T follicular helper cell (primary cell): ENCODE results near the gene JAKMIP1.
"Not testable (repeated sequence)": the region's sequence is repeated elsewhere in the genome, so short reads cannot be mapped to it uniquely, and the experiment has no call there.

Experiments used
- DNase-seq: peaks from one replicate; pipeline ENCODE4 v3.0.0-alpha.2; 2020; ENCODE audit warnings: low read depth

JAKMIP1 gene

DNA sequence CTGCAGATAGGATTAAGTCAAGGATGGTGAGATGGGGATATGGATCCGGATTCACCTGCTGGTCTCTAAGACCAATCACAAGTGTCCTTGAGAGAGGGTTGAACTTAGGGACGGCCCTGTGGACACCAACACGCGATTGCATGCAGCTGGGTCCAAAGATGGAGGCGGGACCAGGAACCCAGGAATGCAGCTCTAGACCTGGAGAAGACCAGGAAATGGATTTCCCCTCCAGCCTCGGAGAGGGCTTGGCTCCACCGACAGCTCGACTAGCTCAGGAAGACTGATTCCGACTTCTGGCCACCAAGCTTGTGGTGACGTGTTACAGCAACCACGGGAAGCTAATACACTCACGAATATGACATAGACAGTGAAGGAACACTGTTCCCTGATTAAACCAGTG is 186.8 kb downstream of the JAKMIP1 start:
- DNase-seq: no peak

DNA sequence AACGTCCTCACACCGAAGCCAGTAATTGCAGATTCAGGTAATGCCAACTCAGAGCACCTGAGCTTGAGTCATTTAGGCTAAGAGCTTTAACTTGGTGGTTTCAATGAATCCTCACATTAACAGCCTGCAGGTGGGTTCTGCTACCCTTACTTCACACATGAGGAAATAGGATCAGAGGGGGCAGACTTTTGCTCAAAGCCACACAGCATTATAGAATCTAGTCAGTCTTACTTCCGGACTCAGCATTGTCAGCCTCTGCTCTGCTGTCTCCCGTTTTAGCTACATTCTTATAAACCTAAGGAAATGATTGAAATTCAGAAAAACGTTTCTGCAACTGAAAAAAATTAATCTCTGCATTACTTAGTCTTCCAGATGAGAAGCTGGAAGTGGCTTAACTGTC is 188.1 kb downstream of the JAKMIP1 start:
- DNase-seq: no peak

DNA sequence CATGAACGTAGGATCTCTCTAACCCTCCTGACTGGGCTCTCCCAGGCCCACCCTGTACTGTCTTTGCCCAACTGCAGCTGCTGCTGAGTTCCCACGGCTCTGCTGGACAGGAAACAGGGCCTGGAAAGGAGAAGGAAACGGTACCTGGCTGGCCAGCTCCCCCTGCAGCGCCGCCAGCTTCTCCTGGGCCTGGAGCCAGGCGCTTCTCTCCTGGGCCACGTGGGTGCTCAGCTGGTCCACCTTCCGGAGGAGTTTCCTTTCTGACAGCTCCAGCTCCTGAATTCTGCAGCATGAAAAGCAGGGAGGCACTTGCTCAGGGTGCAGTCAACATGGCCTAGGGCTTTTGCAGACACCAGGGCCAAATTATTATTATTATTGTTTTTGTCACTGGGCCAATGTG is 188.7 kb downstream of the JAKMIP1 start:
- DNase-seq: no peak

DNA sequence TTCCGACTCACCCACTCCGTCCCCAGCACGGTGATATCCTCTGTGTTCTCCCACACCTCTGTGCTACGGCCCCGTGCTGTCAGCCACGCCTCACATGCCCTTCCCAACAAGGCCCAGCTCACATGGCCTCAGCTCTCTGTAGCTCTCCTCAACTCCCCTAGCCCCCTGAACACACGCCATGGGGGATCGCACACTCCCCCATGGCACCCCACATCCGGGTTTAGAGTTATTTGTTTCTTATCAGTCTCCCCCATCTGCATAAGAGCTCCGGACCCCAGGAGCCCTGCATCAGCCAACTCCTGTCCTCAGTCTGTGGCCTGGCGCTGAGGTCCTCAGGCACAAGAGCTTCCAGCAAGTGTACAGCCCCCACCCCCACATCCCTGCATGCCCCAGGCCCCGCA is 189.1 kb downstream of the JAKMIP1 start:
- no peak for DNase-seq

DNA sequence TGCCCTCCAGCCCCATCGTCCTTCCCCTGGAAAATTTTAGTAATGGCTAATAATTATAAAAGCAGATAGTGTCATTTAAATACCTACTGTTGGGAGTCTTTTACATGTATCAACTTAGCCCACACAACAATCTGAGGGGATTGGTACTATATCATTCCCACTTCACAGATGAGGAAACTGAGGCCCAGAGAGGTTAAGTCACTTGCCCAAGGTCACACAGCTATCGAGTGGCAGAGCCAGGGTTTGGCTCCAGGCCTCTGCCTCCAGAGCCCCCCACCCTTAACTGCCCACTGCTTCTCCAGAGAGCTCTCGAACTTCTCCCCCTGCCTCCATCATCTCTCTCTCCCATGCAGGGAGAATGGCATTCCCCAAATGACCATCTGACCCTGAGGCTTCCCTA is 189.6 kb downstream of the JAKMIP1 start:
- DNase-seq: no peak

DNA sequence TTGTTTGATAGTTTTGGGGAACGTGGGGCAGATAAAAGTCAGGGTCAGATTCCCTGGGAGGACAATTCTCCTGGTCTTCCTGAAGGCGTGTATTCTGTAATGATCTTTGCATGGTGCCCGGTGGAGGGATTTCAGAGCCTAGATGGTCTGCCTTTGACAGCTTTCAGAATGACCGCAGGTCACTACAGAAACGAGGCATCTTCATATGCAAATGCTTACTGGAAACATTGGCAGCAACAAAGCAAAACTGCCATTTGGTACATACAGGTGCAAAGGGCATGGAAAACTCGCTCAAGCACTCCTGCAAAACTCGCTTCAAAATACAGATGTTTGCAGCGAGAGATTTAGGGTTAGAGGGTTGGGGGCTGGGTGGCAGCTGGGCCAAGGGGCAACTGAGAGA is 190.9 kb downstream of the JAKMIP1 start:
- no peak for DNase-seq

DNA sequence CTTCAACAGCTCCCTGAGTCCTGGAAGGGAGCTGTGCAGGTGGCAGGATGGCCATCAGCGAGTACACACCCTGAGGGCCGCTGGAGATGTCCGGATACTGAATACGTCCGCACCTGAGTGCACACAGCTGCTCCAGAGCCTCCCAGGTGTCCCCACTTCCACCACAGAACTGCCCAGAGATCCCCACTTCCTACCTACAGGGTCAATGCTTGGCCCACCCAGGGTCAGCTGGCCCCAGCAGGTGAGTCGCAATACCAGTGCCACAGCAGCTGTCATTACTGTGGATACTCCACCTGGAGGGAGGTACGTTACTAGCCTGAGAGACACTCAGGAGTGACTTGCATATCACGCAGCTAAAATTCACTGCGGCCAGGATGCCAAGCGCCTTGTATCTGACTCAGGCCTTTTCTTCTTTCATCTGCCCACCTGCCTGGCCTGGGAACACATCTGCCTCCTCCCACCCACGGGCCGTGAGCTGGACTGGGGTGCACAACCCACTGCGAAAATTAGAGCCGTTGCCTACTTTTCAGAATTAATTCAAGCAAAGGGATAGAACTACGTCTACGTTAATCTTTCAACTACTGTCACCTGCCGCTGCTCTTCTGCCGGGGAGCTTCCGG is 191.5 kb downstream of the JAKMIP1 start:
- no peak for DNase-seq

DNA sequence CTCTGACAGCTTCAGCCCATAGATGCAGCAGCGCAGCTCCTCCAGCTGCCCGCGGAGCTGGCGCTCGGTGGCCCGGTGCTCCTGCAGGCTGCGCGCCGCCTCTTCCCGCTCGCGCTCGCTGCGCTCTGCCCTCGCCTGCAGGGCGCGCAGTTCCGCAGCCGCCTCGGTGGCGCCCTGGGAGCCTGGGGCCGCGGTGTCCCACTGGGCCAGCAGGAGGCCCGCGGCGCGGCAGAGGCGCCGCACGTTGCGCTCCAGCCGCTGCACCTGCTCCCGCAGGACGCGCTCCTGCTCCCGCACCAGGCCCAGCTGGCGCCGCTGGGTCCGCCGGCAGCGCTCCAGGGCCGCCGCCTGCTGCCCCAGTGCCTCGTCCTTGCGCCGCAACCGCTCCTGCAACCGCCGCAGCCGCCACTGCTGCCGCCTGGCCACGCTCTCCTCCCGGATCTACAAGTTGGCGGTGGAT is 192.2 kb downstream of the JAKMIP1 start:
- no peak for DNase-seq

DNA sequence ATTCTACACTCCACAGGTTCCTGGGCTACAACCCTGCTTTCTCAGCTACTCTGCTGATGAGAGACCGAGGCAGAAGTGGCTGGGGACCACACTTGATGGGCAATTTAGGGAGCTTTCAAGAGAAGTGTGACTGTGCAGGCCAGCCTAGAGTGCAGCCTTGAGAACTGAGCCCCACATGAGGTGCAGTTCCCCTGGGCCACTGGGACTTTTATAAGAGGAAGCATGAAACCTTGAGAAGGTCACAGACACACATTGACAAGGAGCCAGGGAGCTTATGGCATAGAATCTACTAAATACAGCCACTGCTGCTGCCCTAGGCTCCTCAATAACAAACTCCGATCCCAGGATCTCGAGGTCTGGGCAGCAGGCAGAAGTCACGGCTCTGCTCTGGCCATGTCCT is 195.2 kb downstream of the JAKMIP1 start:
- no peak for DNase-seq

DNA sequence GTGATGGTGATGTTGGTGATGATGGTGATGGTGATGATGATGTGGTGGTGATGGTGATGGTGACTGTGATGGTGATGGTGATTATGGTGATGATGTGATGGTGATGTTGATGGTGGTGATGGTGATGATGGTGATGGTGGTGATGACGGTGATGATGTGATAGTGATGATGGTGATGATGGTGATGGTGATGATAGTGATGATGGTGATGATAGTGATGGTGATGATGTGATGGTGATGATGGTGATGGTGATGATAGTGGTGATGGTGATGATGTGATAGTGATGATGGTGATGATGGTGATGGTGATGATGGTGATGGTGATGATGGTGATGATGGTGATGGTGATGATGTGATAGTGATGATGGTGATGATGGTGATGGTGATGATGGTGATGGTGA is 196.9 kb downstream of the JAKMIP1 start:
- DNase-seq: not testable (repeated sequence)

DNA sequence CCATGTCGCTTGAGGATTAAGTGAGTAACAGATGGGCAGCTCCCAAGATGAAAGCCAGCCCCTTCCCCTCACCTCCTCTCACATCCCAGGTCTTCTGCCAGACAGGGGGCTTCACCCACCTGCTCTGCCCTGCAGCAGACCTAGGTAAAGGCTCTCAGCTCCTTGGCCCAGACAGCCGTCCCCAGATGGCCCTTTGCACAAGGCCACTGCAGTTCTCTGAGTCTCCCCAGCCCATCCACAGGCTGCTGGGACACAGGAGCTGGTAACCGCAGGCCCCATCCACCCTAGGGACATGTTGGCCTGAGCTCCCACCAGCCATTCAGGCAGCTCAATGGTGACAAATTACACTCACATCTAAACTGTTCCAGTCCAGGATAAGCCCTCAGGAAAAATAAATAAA is 197.4 kb downstream of the JAKMIP1 start:
- no peak for DNase-seq

DNA sequence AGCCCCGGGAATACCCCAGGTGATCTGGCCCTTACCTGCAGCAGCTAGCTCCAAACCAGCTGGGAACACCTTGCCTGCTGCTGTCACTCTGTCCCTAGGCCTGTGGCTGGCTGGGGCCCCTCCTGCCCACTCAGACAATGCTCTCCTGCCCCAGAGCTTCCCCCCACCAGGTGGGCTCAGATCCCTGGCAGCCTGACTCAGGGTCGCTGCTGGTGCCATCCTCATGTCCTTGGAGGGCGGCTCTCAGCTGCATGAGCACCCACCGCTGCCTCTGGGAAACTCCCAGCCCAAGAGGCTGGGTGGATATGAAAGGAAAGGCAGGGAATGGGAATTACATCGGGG is 197.9 kb downstream of the JAKMIP1 start:
- DNase-seq: no peak

DNA sequence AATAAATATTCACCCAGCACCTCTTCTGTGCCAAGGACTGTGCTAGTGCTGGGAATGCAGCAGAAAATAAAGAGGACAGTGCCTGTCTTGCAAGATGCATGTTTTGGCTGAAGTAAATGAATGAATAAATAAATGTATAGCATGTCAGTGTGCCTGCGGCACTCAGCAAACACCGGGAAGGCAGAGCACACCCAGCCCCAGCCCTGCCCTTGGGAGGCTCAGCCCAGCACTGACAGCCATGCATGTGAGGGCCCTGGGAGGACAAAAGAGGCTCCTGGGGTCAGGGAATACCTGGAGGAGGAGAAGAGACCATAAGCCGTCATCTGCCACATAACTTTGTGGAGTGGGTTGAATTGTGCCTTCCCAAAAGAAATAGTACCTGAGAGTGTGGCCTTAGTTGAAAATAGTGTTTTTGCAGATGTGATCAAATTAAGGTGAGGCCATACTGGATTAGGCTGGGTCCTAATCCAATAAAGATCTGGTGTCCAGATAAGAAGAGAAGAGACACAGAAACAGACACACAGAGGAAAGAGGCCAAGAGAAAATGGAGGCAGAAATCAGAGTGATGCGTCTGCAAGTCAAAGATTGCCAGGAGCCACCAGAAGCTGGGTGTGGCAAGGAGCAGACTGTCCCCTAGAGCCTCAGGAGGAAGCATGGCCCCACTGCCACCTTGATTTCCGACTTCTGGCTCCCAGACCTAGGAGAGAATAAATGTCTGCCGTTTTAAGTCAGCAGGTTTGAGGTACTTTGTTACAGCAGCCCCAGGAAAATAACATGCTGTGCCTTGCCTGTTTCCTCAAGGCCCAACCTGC is 198.5 kb downstream of the JAKMIP1 start:
- no peak for DNase-seq

DNA sequence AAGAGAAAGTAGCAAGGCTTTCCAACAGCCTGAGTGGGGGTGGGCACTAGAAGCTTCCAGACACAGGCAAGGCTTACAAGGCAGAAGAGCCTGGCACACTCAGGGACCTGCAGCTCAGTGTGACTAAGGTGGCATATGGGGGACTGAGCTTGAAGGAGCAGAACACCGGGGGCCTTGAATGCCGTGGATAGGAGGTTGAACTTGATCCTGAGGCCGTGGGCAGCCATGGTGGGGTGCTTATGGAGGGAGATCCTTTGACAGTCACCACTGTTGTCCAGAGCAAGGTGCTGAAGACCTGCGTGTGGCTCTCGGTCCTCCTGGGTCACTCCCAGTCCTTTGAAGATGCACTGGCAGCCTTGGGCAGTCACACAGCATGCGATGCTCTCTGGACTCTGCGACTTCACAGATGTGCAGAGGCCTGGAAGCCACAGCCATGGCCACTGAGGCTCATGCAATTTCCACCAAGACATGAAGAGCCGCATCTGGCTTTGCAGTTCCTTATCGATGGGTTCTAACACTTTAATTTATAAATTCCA is 200.5 kb downstream of the JAKMIP1 start:
- no peak for DNase-seq

DNA sequence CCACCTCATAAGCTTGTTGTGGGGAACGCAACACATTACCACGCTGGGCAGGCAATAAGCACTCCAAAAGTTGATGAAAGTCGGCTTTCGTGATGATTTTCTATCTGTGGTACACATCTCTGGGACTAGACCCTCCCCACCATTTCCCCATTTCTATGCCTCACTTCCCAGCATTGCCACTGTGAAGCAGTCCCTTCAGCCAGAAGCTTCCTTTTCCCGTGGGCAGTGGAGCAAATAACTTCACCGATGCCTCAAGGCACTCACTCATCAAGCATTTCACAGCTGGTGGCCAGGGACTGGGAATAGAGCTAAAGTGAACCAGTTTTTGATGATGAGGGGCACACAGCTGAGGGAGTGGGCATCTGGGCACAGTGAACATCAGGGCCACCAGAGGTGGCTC is 201.0 kb downstream of the JAKMIP1 start:
- DNase-seq: no peak

DNA sequence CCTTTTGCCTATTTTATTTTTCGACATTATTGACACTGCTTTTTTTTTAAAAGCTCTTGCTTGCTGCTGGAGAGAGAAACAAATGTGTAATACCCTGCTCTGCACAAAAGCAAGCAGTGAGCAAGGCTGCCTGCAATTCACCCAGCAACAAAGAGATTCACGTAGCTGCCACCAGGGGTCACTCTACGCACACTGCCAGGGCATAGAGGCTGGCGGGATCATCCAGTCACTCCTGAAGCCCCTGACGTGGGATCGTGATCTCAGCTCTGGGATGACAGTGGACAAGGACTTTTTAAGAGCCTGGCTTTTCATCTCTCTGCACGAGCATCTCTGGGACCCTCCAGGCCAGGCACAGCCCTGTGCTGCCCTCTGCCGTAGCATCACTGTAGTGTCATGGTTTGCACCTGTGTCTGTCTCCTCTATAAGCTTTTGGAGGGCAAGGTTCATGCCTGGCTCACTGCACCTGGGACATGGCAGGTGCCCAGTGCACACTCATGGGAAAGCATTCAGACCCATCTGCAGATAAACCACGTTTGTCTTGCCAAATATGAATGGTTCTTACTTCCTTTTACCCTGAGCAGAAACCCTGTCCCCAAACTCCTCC is 201.9 kb downstream of the JAKMIP1 start:
- peak; percentile 6 for DNase-seq

DNA sequence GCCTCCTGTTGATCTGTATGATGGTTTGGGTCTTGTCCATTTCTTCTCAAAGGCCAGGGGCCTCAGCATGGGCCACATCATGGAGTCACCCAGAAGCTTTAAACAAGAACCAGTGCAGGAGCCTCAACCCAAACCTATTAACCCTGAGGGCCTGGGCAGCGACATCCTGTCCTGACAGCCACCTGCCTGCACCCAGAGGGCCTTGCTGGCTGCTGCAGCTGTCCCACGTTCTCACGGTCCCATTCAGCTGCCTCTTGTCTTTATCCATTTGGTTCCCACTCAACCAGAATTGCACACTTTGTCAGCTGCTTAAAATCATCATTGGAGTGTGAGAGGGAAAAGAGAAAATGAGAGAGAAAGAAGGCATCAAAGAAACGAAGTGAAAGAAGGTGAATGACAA is 203.7 kb downstream of the JAKMIP1 start:
- no peak for DNase-seq

DNA sequence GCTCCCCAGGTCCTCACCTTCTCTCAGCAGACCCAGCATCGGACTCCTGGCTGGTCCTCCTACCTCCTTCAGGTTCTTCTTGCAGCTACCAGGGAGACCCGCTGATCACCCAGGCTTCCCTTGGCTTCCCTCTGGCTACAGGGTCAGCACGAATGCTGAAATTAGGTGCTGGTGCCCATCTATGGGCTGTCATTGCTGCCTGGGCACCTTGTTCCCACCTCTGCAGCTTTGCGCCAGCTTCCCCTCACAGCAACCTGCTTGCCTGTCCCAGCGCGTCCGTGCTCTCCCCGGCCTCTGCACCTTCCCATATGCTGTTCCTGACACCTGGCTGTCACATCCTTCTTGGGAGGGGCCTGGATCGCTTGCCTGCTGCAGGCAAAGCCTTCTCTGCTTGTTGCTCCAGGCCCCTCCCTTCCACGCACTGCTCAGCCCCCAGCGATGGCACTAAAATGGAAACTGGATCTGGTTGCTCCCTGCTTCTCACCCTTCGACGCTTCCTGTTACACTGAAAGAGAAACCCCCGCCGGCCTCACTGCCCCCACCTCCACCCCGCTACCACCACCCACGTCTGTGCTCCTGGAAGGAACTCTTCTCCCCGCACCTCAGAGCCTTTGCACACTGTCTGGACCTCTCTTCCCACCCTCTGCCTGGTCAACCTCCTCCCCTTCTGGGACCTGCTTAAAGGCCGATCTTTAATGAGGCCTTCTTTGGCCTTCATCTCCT is 204.3 kb downstream of the JAKMIP1 start:
- no peak for DNase-seq

DNA sequence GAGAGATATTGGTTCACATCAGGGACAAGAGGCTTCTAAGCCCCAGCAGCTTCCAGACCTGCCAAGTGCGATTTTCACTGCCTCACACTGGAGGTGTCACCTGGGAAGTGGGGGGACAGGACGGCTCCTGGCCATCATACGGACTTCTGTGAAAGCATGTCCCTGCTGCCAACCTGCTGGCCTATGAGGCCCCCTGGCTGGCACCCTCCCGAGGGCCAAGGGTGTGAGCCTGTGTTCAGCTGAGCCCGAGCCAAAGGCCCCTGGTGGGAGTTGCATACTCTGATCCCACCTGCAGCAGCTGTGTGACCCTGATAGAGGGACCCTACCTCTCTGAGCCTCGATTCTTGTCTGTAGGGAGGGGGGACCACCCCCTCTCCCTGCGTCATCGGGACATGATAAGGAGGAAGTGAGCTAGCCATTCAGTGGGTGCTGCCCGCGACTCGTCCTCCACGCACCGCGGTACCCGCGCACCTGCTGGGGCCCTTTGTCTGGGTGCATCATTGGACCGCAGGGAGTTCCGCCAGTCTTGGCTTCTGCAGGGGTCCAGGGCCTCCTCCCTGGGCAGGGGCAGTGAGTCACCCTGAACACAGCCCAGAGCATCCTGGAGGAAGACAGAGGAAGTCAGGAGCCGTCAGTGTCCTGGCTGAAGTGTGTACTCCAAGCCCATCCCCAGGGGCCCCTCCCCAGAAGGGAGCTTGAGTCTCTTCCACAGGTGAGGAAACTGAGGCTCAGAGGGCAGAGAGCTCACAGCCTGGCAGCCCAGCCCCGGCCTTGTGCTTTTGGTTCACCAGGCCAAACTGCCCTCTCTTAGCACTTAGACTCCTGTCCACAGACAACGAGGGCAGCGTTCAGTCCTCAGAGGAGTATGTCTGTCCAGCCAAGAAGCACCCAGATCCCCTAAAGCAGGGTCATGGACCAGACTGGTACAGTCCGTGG is 206.2 kb downstream of the JAKMIP1 start:
- no peak for DNase-seq

DNA sequence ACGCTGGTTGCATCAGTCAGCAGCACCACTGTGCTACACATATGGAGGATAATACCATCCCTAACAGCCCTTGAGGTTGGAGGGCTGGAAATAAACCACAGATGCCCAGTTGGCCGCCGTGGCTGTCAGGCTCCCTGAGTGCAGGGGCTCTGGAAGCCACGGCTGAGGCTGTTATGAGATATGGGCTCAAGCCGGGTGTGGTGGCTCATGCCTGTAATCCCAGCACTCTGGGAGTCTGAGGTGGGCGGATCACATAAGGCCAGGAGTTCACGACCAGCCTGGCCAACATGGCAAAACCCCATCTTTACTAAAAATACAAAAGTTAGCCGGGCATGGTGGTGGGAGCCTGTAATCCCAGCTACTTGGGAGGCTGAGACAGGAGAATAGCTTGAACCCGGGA is 207.0 kb downstream of the JAKMIP1 start:
- not testable (repeated sequence) for DNase-seq

DNA sequence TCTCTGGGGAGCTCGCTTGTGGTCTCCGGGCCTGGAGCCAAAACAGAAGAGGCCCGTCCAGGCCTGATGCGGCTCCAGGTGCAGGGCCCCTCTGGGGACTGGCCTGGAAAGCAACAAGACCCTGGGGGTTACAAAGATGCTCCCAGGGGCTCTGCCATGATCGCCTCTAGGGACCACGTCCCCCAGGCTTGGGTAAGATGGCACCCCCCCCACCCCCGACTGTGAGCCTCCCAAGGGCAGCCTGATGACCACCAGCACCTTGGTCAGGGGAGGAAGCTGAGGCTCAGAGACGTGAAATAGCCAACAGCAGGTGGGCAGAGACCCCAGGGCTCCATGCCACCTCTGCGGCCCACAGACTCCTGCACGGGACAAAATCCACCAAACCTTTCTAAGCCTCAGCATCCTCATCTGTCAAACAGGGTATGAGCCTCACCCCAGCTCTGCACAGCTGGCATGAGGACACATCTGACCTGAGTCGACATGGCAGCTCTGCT is 207.5 kb downstream of the JAKMIP1 start:
- DNase-seq: no peak
